Measurements from ENCODE around the gene TIGIT. TPM values are rescaled to one million over a fixed set of nuclear protein-coding genes. Genes with fewer than 3 reads are reported as not detected.

Gene TIGIT
- total RNA-seq, 2 donors from 2014 or later, result 0.37 to 0.40 TPM

- Histone ChIP-seq H3K4me1 (no peaks in the 10 kb centered on the region), H3K27ac (no peak overlapping the region), H3K27me3 (no peaks in the 10 kb centered on the region), H3K4me3 (no peak overlapping the region), H3K9me3 (no peaks in the 10 kb centered on the region), H3K36me3 (no peaks in the 10 kb centered on the region), H3K9ac (ENCODE audit: low read depth in 2 of 2, low read length in 2 of 2) (no peak overlapping the region)
- intact Hi-C loops (cut with DNase I), result no loop called here
- DNase-seq, result no peak
- no peak for TF ChIP-seq CTCF (IDR thresholded peaks at IDR 0.05)
Observed at GRCh38 chr3:114351123-114351821, 57.4 kb downstream of the TIGIT start.

GRCh38 chr3:114351822-114352145 is 58.0 kb downstream of the TIGIT start:
- Histone ChIP-seq H3K36me3 (no peaks in the 10 kb centered on the region), H3K27ac (no peak overlapping the region), H3K4me3 (no peak overlapping the region), H3K9ac (ENCODE audit: low read depth in 2 of 2, low read length in 2 of 2) (no peak overlapping the region), H3K9me3 (no peaks in the 10 kb centered on the region), H3K27me3 (no peaks in the 10 kb centered on the region), H3K4me1 (no peaks in the 10 kb centered on the region)
- DNase-seq, result no peak
- no peak for TF ChIP-seq CTCF (IDR thresholded peaks at IDR 0.05)
- intact Hi-C loops (cut with DNase I), result no loop called here

- DNase-seq, result no peak
- Histone ChIP-seq H3K4me1 (no peaks in the 10 kb centered on the region), H3K9me3 (no peaks in the 10 kb centered on the region), H3K4me3 (no peak overlapping the region), H3K36me3 (no peaks in the 10 kb centered on the region), H3K27me3 (no peaks in the 10 kb centered on the region), H3K9ac (ENCODE audit: low read depth in 2 of 2, low read length in 2 of 2) (no peak overlapping the region), H3K27ac (no peak overlapping the region)
- intact Hi-C loops (cut with DNase I), result no loop called here
- no peak for TF ChIP-seq CTCF (IDR thresholded peaks at IDR 0.05)
Observed at GRCh38 chr3:114355653-114356052, 61.8 kb downstream of the TIGIT start.

GRCh38 chr3:114356066-114356465 is 62.2 kb downstream of the TIGIT start:
- Histone ChIP-seq H3K4me3 (no peak overlapping the region), H3K9ac (ENCODE audit: low read depth in 2 of 2, low read length in 2 of 2) (no peak overlapping the region), H3K36me3 (no peaks in the 10 kb centered on the region), H3K27me3 (no peaks in the 10 kb centered on the region), H3K9me3 (no peaks in the 10 kb centered on the region), H3K4me1 (no peaks in the 10 kb centered on the region), H3K27ac (no peak overlapping the region)
- no peak for TF ChIP-seq CTCF (IDR thresholded peaks at IDR 0.05)
- intact Hi-C loops (cut with DNase I), result no loop called here
- no peak for DNase-seq

- H3K9ac ChIP-seq (ENCODE audit: low read depth in 2 of 2, low read length in 2 of 2), result no peak overlapping the region
- DNase-seq, result no peak
- no peaks in the 10 kb centered on the region for H3K9me3 ChIP-seq
- H3K36me3 ChIP-seq, result no peaks in the 10 kb centered on the region
- no peak overlapping the region for H3K4me3 ChIP-seq
- no peak for TF ChIP-seq CTCF (IDR thresholded peaks at IDR 0.05)
- intact Hi-C loops (cut with DNase I), result no loop called here
- no peaks in the 10 kb centered on the region for H3K27me3 ChIP-seq
- H3K4me1 ChIP-seq, result no peaks in the 10 kb centered on the region
- no peak overlapping the region for H3K27ac ChIP-seq
Observed at GRCh38 chr3:114356525-114356924, 62.7 kb downstream of the TIGIT start.

Other genes with a start within 250 kb of the TIGIT start
- gene CCDC191, start 237.5 kb upstream of the TIGIT start, total RNA-seq, result 1 to 10 TPM; 3.1 TPM
- 10 to 100 TPM; 20.3 to 25.6 TPM for gene QTRT2, start 237.3 kb upstream of the TIGIT start, total RNA-seq
- gene DRD3, start 115.0 kb upstream of the TIGIT start, total RNA-seq, result not detected
- not detected for gene ZNF80, start 56.5 kb upstream of the TIGIT start, total RNA-seq